Measurements from ENCODE around the gene INHBB.
"Not testable (repeated sequence)": the region's sequence is repeated elsewhere in the genome, so short reads cannot be mapped to it uniquely, and the experiment has no call there.

INHBB gene

GRCh38 chr2:120346026-120346666, at the start of gene INHBB:
TSS of gene INHBB (plus strand) at chr2:120346136. CDS start at chr2:120346189, 53 bp downstream.
- in situ Hi-C loops (cut with MboI; ENCODE audit: low sequenced_read_pairs) = no loop called here

DNA sequence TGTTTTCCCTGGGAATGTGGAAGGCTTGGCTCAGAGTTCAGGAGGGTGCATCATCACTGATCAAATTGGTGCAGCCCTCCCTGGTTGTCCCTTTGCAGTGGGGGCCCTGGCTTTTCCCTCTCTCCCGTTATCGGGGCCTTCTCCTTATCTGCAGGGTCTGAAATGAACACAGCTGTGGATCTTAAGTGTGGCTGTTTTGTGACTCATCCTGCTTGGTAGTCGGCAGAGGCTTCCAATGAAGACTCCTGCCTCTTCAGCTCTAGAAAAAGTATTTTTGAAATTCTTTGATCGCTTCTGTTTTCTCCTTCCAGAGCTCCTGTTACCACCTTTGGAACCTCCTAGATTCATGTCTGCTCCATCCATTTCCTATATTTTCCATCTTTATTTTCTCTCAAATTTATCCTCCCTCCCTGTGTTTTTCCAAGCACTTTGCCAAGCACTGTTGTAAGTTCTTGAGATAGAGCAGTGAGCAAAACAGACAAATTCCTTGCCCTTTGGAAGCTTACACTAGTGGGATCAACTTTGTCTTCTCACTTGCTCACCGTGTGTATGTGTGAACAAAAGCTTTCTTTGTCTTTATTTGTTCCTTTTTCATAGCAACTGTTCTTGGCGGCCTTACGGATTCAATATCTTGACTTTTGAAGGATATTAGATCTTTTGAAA, 47.6 kb upstream of the INHBB start:
- in situ Hi-C loops (cut with MboI; ENCODE audit: low sequenced_read_pairs) = no loop called here

GRCh38 chr2:120299004-120299403, 46.9 kb upstream of the INHBB start:
- in situ Hi-C loops (cut with MboI; ENCODE audit: low sequenced_read_pairs) = no loop called here

- in situ Hi-C loops (cut with MboI; ENCODE audit: low sequenced_read_pairs) = no loop called here
Observed at GRCh38 chr2:120299561-120299960, 46.4 kb upstream of the INHBB start.

DNA sequence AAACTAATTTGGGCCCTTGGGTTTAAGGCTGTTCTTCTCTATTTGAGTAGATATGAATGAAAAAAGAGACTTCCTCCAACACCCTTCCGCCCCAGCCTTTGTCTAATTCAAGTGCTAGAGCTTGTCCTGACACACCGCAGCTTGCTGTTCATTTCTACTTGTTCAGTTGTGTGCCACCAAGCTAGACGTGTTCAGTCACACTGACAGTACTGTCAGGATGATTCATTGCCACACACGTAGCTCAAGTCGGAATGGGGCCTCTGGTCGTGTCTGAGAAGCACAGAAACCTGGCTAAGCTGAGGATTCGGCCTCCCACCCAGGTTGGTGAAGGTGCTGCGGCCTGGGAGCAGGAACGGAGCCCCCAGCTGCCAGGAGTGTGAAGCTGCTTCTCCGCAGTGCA, 45.6 kb upstream of the INHBB start:
- in situ Hi-C loops (cut with MboI; ENCODE audit: low sequenced_read_pairs) = no loop called here

DNA sequence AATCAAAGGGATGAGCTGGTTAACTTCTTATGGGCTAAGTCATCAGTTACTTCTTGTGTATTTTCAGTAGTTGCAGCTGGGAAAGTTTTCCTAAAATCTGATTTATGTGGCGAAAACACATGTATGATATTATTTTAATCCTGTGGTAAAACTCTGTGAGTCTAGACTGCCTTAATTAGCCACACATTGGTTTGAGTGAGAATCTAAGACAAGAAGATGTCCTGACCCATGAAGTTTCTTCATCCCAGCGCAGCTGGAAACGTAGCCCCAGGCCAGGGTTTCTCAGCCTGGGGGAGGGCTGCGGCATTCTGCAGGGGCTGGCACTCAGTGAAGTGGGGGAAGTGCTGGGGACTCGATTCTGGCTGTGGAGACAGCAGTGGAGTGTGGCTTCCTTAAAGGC, 44.7 kb upstream of the INHBB start:
- in situ Hi-C loops (cut with MboI; ENCODE audit: low sequenced_read_pairs) = no loop called here

- in situ Hi-C loops (cut with MboI; ENCODE audit: low sequenced_read_pairs) = no loop called here
Observed at GRCh38 chr2:120302301-120302700, 43.6 kb upstream of the INHBB start.

DNA sequence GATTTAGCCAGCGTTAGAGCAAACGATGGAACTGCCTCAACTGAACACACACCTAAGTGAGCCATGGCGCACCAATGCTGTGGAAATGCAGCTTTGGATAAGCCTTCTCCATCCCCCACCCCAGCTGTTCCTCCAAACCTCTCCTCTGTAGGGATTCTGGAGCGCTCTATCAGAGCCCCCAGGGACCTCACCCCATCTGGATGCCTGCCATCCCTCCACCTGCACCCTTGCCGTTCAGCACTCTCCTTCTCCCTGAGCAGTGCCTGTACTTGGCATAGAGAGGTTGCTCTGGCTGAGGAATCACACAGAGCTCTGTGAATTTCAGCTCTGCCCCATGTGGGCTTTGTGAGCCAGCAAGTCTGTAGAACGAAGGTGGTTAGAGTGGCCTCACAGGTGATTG, 42.8 kb upstream of the INHBB start:
- in situ Hi-C loops (cut with MboI; ENCODE audit: low sequenced_read_pairs) = no loop called here

- in situ Hi-C loops (cut with MboI; ENCODE audit: low sequenced_read_pairs) = no loop called here
Observed at GRCh38 chr2:120305296-120305695, 40.6 kb upstream of the INHBB start.

DNA sequence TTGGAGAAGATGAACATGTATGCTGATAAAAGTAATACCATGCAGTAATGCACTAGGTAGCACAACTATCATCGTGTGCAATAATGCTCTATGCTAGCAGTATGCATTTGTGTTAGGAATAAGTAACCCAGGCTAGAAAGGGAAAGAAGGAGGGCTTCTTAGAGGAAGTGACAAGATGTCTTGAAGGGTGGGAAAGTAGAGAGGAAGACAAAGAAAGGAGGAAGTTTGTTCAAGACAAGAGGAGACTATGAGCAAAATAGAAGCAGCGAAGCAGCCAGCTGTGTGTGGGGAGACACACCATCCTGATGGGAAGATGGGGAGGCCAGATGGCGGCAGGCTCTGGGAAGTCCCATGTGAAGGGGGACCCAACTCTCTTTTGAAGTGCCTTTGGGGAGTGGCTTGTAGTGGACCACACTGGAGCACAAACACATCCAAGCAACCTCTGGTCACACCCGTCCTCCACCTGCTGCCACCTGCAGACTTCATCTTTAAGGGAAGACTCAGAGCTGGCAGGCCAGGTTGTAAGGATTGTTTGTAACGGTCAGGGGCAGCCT, 39.9 kb upstream of the INHBB start:
- in situ Hi-C loops (cut with MboI; ENCODE audit: low sequenced_read_pairs) = no loop called here

DNA sequence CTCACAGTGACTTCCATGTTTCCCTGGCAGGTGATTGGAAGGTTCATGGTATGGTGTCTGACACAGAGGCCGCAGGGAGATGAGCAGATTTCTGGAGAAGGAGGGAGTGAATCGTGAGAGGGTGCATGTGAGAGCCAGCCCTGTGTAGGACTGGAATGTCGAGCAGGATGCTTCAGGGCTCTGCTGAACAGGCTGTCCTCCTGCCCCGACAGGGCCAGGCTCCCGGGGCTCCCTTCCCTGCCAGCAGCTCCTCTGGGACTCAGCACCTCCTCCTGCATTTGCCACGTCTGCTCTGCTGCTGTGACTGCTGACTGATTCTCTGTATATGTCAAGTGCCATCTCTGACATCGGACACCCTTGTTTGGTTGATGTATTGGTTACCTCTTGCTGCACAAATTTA, 38.5 kb upstream of the INHBB start:
- in situ Hi-C loops (cut with MboI; ENCODE audit: low sequenced_read_pairs) = no loop called here

- in situ Hi-C loops (cut with MboI; ENCODE audit: low sequenced_read_pairs) = no loop called here
Observed at GRCh38 chr2:120308038-120308910, 37.7 kb upstream of the INHBB start.

DNA sequence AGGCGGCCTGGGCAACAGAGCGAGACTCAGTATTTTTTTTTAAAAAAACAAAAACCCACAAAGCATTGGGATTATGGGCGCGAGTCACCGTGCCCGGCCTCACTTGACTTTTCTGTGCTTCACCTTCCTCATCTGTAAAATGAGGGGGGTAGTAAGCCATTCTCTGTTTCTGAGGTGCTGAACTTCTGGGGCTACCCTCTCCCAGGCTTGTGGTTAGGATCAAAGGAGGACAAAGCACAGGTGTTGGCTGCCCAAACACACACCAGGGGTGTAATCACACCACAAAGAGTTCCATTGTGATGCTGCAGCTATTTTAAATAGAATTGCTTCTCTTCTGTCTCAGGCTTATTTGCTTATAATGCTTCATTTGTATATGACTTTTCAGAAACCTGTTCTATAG, 35.8 kb upstream of the INHBB start:
- in situ Hi-C loops (cut with MboI; ENCODE audit: low sequenced_read_pairs) = no loop called here

DNA sequence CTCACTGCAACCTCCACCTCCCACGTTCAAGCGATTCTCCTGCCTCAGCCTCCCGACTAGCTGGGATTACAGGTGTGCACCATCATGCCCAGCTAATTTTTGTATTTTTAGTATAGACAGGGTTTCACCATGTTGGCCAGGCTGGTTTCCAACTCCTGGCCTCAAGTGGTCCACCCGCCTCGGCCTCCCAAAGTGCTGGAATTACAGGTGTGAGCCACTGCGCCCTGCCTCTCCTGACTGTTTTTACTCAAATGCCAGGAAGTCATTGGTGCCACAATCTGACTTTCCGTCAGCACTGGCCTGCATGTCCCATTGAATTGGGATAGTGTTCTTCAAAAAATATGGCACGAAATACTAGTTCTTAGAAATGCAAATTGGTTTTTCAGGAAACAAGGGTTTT, 35.1 kb upstream of the INHBB start:
- in situ Hi-C loops (cut with MboI; ENCODE audit: low sequenced_read_pairs) = not testable (repeated sequence)

DNA sequence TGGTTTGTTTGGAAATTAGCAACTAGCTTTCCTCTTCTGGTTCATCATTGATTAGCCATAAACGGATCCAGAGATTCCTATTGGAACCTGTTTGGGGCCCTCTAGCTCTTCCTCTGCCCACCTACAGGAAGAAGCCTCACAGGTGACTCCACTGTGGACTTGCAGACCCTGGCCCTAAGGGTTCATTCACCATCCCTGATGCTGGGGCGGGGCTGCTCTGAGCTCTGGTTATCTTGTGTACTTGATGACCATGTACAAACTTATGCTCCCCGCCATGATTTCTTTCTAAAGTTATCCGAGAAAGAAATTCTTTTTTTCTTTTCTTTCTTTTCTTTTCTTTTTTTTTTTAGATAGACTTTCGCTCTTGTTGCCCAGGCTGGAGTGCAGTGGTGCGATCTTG, 33.9 kb upstream of the INHBB start:
- in situ Hi-C loops (cut with MboI; ENCODE audit: low sequenced_read_pairs) = no loop called here

DNA sequence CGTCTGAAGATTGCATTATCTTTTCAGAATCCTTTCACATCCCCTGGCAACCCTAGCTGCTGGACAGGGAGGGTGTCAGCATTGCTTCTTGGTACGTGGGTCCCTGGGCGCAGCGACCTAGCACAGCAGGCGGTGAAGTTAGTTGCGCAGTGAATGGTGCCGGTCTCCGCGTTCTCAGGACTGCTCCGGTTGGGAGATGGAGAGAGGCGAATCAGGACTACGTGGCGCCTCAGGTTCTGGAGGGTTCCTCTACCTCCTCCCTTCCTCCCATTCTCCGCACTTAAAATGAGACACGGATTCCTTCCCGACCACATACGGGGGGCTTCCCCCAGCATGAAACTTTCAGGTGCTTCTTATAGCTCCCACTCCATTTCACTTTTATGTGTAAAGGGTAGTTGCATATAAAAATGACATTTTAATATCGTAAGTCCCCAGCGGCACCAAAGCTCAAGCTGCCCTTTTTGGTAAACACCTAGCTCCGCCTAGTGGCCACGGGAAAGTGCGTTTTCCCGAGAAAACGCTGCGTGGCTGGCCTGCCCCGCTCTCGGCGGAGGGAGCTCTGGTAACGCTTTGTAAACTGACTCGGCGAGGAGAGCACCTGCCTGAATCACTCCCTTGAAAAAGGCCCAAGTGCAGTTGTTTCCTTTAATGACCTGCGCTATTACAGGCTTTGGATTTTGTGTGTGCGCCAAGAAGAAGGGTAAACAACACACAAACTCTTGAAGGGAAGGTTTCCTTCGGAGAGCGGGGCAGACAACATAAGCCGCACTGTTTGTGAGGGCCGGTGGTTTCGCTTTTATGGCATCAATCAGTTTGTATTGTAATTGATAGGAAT, 32.9 kb upstream of the INHBB start:
- in situ Hi-C loops (cut with MboI; ENCODE audit: low sequenced_read_pairs) = no loop called here

DNA sequence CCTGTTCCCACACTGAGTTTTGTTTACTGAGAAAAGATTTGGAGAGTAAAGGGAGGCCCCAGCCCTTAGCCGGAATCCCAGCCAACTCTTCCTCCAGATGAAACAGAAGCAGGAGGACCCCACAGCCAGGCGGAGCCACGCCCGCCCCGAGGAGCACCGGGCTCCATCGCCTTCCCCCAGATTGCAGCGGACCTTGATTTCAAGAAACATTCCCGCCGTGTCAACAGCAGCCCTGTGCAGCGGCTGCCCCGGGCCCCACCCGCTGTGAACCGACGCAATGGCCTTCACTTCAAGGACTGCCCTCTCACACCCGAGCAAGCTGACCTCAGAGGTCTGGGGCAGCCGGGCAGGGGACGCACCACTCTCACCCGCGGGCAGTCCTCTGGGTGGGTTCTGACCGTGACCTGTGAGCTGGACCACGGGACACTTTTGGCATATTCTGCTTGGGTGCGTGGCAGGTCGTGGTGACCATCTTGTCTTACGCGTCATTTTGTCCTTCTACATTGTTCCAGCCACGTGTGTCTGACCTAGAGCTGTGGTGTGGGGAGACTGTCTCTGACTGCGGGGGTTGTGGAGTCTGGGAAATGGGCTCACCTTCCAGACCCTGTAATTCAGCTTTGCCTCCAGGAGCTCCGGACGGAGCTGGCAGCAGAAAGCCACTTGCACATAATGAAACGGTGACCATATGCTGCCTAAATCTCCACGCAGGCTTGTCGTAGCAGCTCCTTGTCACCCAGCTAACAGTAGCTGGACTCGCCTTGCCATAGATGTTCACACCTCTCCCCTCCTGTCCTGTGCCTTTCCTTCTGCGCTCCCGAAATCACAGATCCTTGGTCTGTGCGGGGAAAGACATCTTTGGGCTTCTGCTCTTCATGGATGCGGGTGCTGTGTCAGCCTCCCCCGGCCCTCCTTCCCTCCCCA, 32.0 kb upstream of the INHBB start:
- in situ Hi-C loops (cut with MboI; ENCODE audit: low sequenced_read_pairs) = no loop called here

- in situ Hi-C loops (cut with MboI; ENCODE audit: low sequenced_read_pairs) = no loop called here
Observed at GRCh38 chr2:120314690-120315366, 31.1 kb upstream of the INHBB start.

DNA sequence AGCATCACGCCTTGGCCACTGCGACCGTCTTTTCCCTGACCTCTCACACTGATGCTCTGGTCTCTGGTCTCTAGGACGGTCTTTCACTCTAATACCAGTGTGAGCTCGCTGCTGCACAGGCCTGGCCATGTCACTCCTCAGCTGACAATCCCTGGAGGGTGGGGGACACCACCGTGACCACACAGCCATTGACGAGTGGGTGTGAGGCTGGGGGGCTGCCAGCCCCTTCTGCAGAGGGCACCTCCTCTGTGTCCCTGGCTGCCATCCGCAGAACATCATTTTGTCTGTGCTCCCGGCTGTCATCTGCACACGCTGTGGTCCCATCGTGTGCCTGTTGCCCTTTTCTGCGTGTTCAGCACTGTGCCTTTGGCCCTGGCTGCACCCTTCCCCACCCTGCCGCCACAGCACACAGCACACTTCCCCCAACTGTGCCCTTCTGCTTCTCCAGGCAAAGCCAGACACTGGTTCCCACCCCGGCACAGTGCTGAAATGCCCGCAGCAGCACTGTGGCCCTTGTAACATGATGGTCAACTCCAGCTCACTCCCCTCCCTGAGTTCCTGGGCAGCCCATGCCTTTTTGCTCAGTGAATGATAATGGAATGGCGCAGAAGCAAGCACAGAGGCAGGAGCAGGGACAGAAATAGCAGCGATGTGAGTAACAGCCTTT, 30.4 kb upstream of the INHBB start:
- in situ Hi-C loops (cut with MboI; ENCODE audit: low sequenced_read_pairs) = no loop called here
